Head of caudate nucleus (tissue), 42 donors: ENCODE results near the gene CRB2.

Source experiments
- DNase-seq, 42 donors: peaks; one replicate each; pipeline versions ENCODE4 v3.0.0 to v3.0.0-alpha.2; 2020 to 2021; ENCODE audit warnings: mixed read lengths in 7 of 42
- intact Hi-C: fragments of 100-400 bp; cut with DNase I; formaldehyde crosslinking; loops from one replicate; pipeline ENCODE4 v1.15.0; 2022

CRB2 gene

DNA sequence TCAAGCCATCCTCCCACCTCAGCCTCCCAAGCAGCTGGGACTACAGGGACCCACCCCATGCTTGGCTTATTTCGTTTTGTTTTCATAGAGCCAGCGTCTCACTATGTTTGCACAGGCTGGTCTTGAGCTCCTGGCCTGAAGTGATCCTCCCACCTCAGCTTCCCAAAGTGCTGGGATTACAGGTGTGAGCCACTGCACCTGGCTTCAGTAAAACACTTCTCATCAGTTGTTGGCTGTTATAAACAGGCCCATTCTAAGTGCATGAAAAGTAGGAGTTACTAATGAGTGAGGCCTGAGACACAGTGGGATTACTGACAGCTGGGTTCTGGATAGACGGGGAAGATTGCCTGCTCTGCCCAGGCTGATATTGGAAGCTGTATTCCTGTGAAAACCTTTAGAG is 3.5 kb downstream of the CRB2 start:
- intact Hi-C loops: no loop called here
- DNase-seq: peak in 1 of 42 donors; percentile 14

DNA sequence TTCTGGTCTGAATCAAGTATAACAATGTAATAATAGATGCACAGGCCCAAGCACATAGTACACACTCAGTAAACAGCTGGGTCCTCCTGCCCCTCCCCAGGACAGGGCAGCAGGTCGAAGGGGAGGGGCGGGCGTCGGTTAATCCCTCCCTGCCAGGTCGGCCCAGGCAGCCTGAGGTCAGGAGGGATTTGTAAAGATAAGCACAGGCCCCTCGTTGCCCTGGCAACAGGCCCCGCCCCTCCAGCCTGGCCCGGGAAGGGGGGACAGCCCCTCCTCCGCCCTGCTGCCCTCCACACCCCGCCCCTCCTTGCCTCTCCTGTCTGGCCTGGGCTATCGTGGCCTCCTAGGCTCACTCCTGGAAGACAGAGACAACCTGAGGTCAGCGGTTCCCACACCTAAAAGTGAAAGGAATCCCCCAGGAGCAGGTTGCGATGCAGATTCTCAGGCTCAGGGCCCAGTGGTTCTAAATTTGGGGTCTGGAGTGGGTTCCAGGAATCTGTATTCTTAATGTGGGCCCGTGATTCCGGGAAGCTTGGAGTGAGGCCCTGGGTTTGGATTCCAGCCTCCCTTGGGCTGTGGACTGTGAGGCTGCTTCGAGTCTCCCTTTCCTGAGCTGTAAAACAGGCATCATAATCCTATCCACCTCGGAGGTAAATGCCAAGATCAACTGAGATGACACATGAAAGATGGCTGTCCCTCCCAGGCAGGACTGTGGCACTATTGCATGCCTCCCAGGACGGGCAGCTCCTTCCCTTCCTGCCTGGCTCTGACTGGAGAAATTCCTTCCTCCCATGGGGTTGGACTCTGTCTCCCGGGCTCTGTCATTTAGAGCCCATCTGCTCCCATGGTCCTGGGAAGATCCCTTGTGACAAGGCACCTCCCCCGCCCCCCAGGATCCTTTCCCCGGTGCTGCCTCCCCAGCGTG is 4.4 kb downstream of the CRB2 start:
- DNase-seq: peak in 11 of 42 donors; percentile 43 to 80 (median 62)
- intact Hi-C loops: no loop called here

DNA sequence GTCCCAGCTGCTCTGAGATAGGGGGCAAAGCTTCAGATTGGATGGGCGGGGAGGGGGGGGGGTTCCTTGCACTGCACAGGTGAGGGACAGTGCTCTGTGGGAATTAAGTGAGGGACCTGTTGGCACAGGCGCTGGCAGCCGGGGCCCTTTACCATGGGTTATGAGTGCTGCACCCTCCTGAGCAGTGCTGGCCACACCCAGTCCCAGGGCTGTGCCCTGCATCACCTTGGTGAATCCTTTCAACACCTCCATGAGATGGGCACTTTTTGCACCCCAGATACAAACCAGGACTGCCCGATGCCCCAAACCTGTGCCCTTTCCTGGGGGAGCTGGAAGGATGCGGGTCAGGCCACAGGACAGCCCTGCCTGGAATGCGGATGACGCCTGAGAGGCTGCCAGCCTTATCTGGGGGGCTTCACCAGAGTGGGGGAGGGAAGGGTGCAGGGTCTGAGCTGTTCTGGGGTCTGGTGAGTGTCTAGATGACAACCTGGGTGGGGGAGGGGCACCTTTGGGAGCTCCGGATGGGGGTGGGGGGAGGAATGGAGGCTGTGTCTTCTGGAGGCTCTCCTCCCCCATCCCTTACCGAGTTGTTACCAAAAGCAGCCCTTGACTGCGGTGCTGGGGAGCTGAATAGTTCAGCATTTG is 5.2 kb downstream of the CRB2 start:
- intact Hi-C loops: no loop called here
- DNase-seq: no peak

DNA sequence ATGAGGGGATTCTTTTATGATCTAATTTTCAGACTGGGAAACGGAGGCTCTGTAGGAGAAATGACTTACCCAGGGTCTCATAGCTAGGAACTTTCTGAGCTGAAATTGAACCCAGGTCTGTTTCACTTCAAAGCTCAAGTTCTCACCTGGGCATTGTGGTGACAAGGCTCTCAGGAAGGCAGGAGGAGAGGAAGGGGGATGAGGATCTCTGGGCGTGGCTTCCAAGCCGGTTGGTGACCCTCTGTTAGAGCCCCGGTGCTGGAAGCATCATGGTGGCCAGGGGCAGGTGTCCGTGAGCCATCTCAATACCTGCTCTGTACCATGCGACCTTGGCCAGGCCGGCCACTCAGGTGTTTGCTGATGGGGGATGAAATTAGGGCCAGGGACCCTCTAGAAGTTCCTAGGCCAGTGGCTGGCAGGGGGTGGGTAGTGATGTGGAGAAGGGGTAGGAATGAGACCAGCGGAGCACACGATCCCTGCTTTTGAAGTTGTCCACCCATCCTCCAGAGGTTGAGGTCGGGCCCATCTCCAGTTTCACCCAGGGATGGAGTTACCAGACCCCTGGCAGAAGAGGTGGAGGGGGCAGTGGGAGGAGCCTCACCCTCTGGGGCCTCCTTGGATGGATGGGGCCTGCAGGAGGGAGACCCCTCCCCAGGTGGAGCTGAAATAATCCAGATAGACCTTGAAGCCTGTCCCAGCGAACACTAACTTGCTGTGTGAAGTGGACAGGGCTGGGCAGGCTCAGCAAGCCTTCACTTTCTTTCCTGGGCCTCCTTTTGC is 5.9 kb downstream of the CRB2 start:
- intact Hi-C loops: no loop called here
- no peak for DNase-seq

DNA sequence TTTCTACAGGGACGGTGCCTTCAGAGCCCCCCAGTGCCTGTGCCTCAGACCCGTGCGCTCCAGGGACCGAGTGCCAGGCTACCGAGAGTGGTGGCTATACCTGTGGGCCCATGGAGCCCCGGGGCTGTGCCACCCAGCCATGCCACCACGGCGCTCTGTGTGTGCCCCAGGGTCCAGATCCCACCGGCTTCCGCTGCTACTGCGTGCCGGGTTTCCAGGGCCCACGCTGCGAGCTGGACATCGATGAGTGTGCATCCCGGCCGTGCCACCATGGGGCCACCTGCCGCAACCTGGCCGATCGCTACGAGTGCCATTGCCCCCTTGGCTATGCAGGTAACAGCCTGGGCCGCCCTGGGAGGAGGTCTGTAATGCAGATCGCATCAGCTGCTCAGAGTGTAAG is 6.9 kb downstream of the CRB2 start:
- intact Hi-C loops: no loop called here
- no peak for DNase-seq

GRCh38 chr9:123364241-123364824 is 8.3 kb downstream of the CRB2 start:
- intact Hi-C loops: no loop called here

GRCh38 chr9:123365287-123365880 is 9.4 kb downstream of the CRB2 start:
- intact Hi-C loops: no loop called here
- DNase-seq: no peak

More at GRCh38 chr9:123364241-123364824, 8.3 kb downstream of the CRB2 start:
- DNase-seq: peak; percentile 55 to 96 (median 84)

- DNase-seq: no peak
- intact Hi-C loops: no loop called here
Measured at GRCh38 chr9:123365881-123366528, 10.0 kb downstream of the CRB2 start.

DNA sequence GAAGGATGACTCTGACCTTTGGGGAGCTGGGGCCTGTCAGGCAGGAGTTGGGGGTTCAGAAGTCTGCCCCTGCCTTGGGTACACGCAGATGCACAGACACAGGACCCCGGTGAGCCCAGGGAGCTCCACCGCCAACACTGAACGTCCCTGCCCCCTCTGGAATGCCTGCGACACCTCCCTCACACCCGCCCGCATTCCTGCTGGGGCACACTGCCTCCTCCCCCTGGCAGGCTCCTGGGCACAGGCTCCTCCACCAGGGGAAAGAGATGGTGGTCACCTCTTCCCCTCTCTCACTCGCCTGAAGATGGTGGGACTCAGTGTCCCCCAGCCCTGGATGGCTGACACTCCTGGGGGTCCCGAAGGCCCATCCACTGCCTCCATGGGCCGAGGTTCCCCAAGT is 12.0 kb downstream of the CRB2 start:
- intact Hi-C loops: no loop called here
- no peak for DNase-seq

DNA sequence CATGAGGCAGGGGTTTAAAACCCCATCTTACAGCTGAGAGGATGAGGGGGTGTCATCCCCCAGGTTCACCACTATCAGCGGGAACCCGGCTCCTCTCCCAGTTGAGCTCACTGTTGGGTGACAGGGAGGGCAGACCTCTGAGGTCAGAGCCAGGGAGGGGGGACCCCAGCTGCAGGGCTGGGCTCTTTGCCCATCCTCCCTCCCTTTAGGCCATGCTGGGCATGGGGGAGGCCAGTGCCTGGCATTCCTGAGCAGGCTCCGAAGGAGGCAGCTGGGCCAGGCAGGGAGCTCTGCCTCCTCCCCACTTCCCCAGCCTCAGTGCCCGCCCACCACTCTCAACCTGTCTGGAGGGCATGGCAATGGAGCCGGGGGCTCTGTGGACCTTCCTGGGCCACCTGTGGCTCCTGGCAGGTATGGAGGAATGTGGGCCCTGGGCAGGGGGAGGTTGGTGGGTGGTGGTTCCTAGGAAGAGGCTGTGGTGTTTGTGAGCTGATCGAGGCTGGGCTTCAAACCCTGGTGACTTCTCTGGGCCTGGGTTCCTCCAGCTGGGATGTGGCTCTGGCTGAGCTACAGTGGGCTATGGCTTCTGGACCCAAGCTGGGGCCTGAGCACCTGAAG is 12.6 kb downstream of the CRB2 start:
- intact Hi-C loops: no loop called here
- peak in 39 of 42 donors; percentile 41 to 93 (median 84) for DNase-seq

- intact Hi-C loops: no loop called here
- DNase-seq: no peak
Measured at GRCh38 chr9:123369296-123369695, 13.3 kb downstream of the CRB2 start.

- intact Hi-C loops: no loop called here
- DNase-seq: no peak
Measured at GRCh38 chr9:123370108-123370507, 14.1 kb downstream of the CRB2 start.

DNA sequence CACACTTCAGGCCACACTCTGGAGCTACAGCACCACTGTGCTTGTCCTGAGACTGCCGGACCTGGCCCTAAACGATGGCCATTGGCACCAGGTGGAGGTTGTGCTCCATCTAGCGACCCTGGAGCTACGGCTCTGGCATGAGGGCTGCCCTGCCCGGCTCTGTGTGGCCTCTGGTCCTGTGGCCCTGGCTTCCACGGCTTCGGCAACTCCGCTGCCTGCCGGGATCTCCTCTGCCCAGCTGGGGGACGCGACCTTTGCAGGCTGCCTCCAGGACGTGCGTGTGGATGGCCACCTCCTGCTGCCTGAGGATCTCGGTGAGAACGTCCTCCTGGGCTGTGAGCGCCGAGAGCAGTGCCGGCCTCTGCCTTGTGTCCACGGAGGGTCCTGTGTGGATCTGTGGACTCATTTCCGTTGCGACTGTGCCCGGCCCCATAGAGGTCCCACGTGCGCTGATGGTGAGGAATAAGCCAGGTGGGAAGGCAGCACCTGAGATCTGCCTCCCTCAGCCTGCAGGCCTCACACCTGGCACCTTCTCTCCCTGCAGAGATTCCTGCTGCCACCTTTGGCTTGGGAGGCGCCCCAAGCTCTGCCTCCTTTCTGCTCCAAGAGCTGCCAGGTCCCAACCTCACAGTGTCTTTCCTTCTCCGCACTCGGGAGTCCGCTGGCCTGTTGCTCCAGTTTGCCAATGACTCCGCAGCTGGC is 14.7 kb downstream of the CRB2 start:
- intact Hi-C loops: no loop called here
- DNase-seq: no peak

- intact Hi-C loops: no loop called here
- DNase-seq: peak in 2 of 42 donors; percentile 10 to 43
Measured at GRCh38 chr9:123371228-123371584, 15.2 kb downstream of the CRB2 start.

GRCh38 chr9:123371805-123372590 is 16.0 kb downstream of the CRB2 start:
- no peak for DNase-seq
- intact Hi-C loops: no loop called here

- DNase-seq: peak in 24 of 42 donors; percentile 37 to 84 (median 60)
- intact Hi-C loops: no loop called here
Measured at GRCh38 chr9:123372766-123373446, 16.9 kb downstream of the CRB2 start.
